HG02588 (cell line): ENCODE data around the gene FBXW5.

ENCODE experiments used
- ATAC-seq: cut with Tn5 transposase; IDR thresholded peaks from one replicate; pipeline ENCODE4 v1.9.1; 2021; ENCODE audit warnings: mild to moderate bottlenecking, moderate library complexity; ENCODE audit not compliant: unreplicated experiment

Gene FBXW5

GRCh38 chr9:136949817-136950655 lies 5.5 kb upstream of the FBXW5 start:
- peak; percentile 65 for ATAC-seq

GRCh38 chr9:136949239-136949816 lies 4.8 kb upstream of the FBXW5 start:
- ATAC-seq, result no peak

GRCh38 chr9:136947955-136948510 lies 3.5 kb upstream of the FBXW5 start:
- ATAC-seq, result no peak

- ATAC-seq, result no peak
Measured at GRCh38 chr9:136947028-136947891, 2.7 kb upstream of the FBXW5 start.

- ATAC-seq, result no peak
Measured at GRCh38 chr9:136946228-136947027, 1.9 kb upstream of the FBXW5 start.

GRCh38 chr9:136945333-136946227 lies 1.0 kb upstream of the FBXW5 start:
- no peak for ATAC-seq

GRCh38 chr9:136944212-136944518 lies 373 bp downstream of the FBXW5 start:
- peak; percentile 24 for ATAC-seq

GRCh38 chr9:136943291-136944211 lies 987 bp downstream of the FBXW5 start:
- peak; percentile 6 for ATAC-seq

GRCh38 chr9:136942881-136943230 lies 1.7 kb downstream of the FBXW5 start:
- no peak for ATAC-seq

- ATAC-seq, result no peak
Measured at GRCh38 chr9:136942112-136942880, 2.2 kb downstream of the FBXW5 start.

GRCh38 chr9:136941231-136942111 lies 3.1 kb downstream of the FBXW5 start:
- ATAC-seq, result no peak

GRCh38 chr9:136940526-136941230 lies 3.9 kb downstream of the FBXW5 start:
- no peak for ATAC-seq

- no peak for ATAC-seq
Measured at GRCh38 chr9:136939996-136940525, 4.5 kb downstream of the FBXW5 start.

GRCh38 chr9:136939431-136939995 lies 5.0 kb downstream of the FBXW5 start:
- no peak for ATAC-seq

GRCh38 chr9:136937186-136938001 lies 7.1 kb downstream of the FBXW5 start:
- no peak for ATAC-seq
